Fibroblast of lung (primary cell): ENCODE measurements around the gene CDKAL1.

Source experiments
- EZH2 ChIP-seq: IDR thresholded peaks from 2 replicates; pipeline ENCODE4 v1.5.1; 2012; ENCODE audit warnings: low read length, control low read depth, mild to moderate bottlenecking; ENCODE audit errors: missing control alignments
- TF ChIP-seq, protein P1 (sequence below), 2 donors: IDR thresholded peaks in 1 of 2; conservative IDR thresholded peaks in 1 of 2; 1 replicate in 1 of 2; 2 replicates in 1 of 2; pipeline ENCODE4 v1.5.1; 2011 to 2012; ENCODE audit warnings: low read length in 2 of 2, control low read depth in 1 of 2, inconsistent platforms in 1 of 2, low read depth in 1 of 2, mild to moderate bottlenecking in 1 of 2

DNA sequence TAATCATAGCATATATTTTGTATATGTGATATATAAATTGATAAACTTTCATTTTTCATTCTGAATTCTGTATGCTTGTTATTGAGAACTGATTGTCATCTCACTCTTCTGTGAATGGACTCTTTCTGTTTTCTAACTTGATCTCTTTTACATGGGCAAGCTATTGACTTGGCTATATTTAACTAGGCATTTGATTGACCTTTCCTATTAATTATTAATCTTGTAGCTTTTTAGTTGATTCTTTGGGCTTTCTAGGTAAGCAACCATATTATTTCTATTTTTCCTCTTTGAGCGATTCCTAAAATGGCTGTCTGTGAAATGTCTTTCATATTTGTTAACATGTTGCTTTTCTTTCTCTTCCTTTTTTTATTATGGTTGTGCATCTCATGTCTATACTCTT is 347.1 kb downstream of the CDKAL1 start:
- TF ChIP-seq, protein P1, sequence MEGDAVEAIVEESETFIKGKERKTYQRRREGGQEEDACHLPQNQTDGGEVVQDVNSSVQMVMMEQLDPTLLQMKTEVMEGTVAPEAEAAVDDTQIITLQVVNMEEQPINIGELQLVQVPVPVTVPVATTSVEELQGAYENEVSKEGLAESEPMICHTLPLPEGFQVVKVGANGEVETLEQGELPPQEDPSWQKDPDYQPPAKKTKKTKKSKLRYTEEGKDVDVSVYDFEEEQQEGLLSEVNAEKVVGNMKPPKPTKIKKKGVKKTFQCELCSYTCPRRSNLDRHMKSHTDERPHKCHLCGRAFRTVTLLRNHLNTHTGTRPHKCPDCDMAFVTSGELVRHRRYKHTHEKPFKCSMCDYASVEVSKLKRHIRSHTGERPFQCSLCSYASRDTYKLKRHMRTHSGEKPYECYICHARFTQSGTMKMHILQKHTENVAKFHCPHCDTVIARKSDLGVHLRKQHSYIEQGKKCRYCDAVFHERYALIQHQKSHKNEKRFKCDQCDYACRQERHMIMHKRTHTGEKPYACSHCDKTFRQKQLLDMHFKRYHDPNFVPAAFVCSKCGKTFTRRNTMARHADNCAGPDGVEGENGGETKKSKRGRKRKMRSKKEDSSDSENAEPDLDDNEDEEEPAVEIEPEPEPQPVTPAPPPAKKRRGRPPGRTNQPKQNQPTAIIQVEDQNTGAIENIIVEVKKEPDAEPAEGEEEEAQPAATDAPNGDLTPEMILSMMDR (conservative IDR thresholded peaks at IDR 0.05 in 1 of 2, IDR thresholded peaks at IDR 0.05 in 1 of 2; ENCODE audit: low read depth in 1 of 2, low read length in 2 of 2), result no peak
- no peak for TF ChIP-seq EZH2
